H1 (cell line): ENCODE data around the gene UROD.

Source experiments
- CHD2 ChIP-seq: IDR thresholded peaks from 2 replicates; pipeline ENCODE4 v1.6.1; 2012; ENCODE audit warnings: low read length, improper control_type of control experiment
- CTCF ChIP-seq, 3 experiments: IDR thresholded peaks; 1 replicate in 2 of 3; 2 replicates in 1 of 3; pipeline versions ENCODE4 v1.5.1 to v1.6.1; 2011; ENCODE audit warnings: low read length in 3 of 3, mild to moderate bottlenecking in 3 of 3, inconsistent platforms in 2 of 3, low read depth in 1 of 3, moderate library complexity in 1 of 3; ENCODE audit not compliant: insufficient read depth in 1 of 3; ENCODE audit errors: control extremely low read depth in 1 of 3
- GABPA ChIP-seq: IDR thresholded peaks from 2 replicates; pipeline ENCODE4 v1.6.1; 2011; ENCODE audit warnings: mild to moderate bottlenecking, low read length, moderate library complexity, borderline replicate concordance; ENCODE audit not compliant: insufficient read depth
- PHF8 ChIP-seq: fragments of 200-600 bp; sonication (generic); conservative IDR thresholded peaks from 2 replicates; pipeline ENCODE4 v1.7.1; 2012; ENCODE audit warnings: low read depth, mild to moderate bottlenecking, inconsistent platforms, low read length, moderate library complexity
- POLR2A ChIP-seq, 2 experiments: IDR thresholded peaks; 1 replicate in 1 of 2; 2 replicates in 1 of 2; pipeline ENCODE4 v1.6.1; 2011; ENCODE audit warnings: low read depth in 2 of 2, low read length in 2 of 2, mild to moderate bottlenecking in 2 of 2; ENCODE audit errors: control extremely low read depth in 1 of 2
- POLR2AphosphoS5 ChIP-seq: IDR thresholded peaks from 2 replicates; pipeline ENCODE4 v1.6.1; 2011; ENCODE audit warnings: low read depth, low read length
- RAD21 ChIP-seq, 2 experiments: IDR thresholded peaks in 1 of 2; conservative IDR thresholded peaks in 1 of 2; 2 replicates each; pipeline ENCODE4 v1.6.1; 2011; ENCODE audit warnings: low read depth in 2 of 2, low read length in 2 of 2, improper control_type of control experiment in 1 of 2, inconsistent platforms in 1 of 2, mild to moderate bottlenecking in 1 of 2, moderate library complexity in 1 of 2
- RFX5 ChIP-seq: IDR thresholded peaks from 2 replicates; pipeline ENCODE4 v1.6.1; 2011; ENCODE audit warnings: low read depth, low read length, improper control_type of control experiment, borderline replicate concordance
- RXRA ChIP-seq: IDR thresholded peaks from 2 replicates; pipeline ENCODE4 v1.6.1; 2011; ENCODE audit warnings: low read depth, mild to moderate bottlenecking, low read length, moderate library complexity; ENCODE audit not compliant: insufficient read depth
- SIN3A ChIP-seq, 2 experiments: IDR thresholded peaks in 1 of 2; conservative IDR thresholded peaks in 1 of 2; 2 replicates each; pipeline ENCODE4 v1.6.1; 2011 to 2012; ENCODE audit warnings: low read length in 2 of 2, improper control_type of control experiment in 1 of 2, low read depth in 1 of 2, mild to moderate bottlenecking in 1 of 2
- TAF1 ChIP-seq: IDR thresholded peaks from 2 replicates; pipeline ENCODE4 v1.6.1; 2011; ENCODE audit warnings: mild to moderate bottlenecking, low read depth, low read length
- ZNF274 ChIP-seq: IDR thresholded peaks from 2 replicates; pipeline ENCODE4 v1.7.0; 2012; ENCODE audit warnings: low read length, borderline replicate concordance; ENCODE audit errors: extremely low read depth

- no peak for TF ChIP-seq POLR2AphosphoS5
- no peak for TF ChIP-seq CTCF (IDR thresholded peaks at IDR 0.05; ENCODE audit: control extremely low read depth in 1 of 3, insufficient read depth in 1 of 3, low read depth in 1 of 3, low read length in 3 of 3)
- TF ChIP-seq PHF8, result no peak
- TF ChIP-seq CHD2, result no peak
- TF ChIP-seq RFX5, result no peak
- TF ChIP-seq POLR2A (IDR thresholded peaks at IDR 0.05; ENCODE audit: control extremely low read depth in 1 of 2, low read depth in 2 of 2, low read length in 2 of 2), result no peak
- no peak for TF ChIP-seq TAF1
- no peak for TF ChIP-seq GABPA
- TF ChIP-seq RXRA, result no peak
- no peak for TF ChIP-seq ZNF274
- no peak for TF ChIP-seq SIN3A (conservative IDR thresholded peaks at IDR 0.05 in 1 of 2, IDR thresholded peaks at IDR 0.05 in 1 of 2; ENCODE audit: low read depth in 1 of 2, low read length in 2 of 2)
- no peak for TF ChIP-seq RAD21 (IDR thresholded peaks at IDR 0.05 in 1 of 2, conservative IDR thresholded peaks at IDR 0.05 in 1 of 2; ENCODE audit: low read depth in 2 of 2, low read length in 2 of 2)
These were observed 9.1 kb upstream of the UROD start for GRCh38 chr1:45002650-45003645.
